Lung (tissue), 12 donors: ENCODE results near the gene STH. TPM values are rescaled to one million over a fixed set of nuclear protein-coding genes. Genes with fewer than 3 reads are reported as not detected.

Source experiments
- ATAC-seq: fragments of 200-7000 bp; cut with Tn5 transposase; one replicate; pipeline ENCODE4 v1.9.1; 2020; ENCODE audit warnings: moderate number of reproducible peaks; ENCODE audit not compliant: insufficient read depth, low FRiP score
- DNase-seq, 3 donors: peaks; one replicate each; pipeline ENCODE4 v3.0.0-alpha.2; 2013 to 2017
- H3K27ac ChIP-seq, 2 donors: one replicate each; pipeline ENCODE4 v1.5.1; 2013; ENCODE audit warnings: mild to moderate bottlenecking in 2 of 2, moderate library complexity in 2 of 2, control low read depth in 1 of 2, inconsistent platforms in 1 of 2, low read depth in 1 of 2, low read length in 1 of 2
- H3K27me3 ChIP-seq, 3 donors: one replicate each; pipeline ENCODE4 v1.5.1; 2013; ENCODE audit warnings: low read length in 2 of 3; ENCODE audit not compliant: control insufficient read depth in 3 of 3, insufficient read depth in 3 of 3
- H3K36me3 ChIP-seq, 4 donors: one replicate each; pipeline ENCODE4 v1.5.1; 2013; ENCODE audit warnings: low read length in 4 of 4, mild to moderate bottlenecking in 1 of 4, moderate library complexity in 1 of 4; ENCODE audit not compliant: control insufficient read depth in 4 of 4, insufficient read depth in 4 of 4
- H3K4me1 ChIP-seq, 5 donors: one replicate each; pipeline ENCODE4 v1.5.1; 2013; ENCODE audit warnings: low read length in 5 of 5, mild to moderate bottlenecking in 2 of 5, moderate library complexity in 1 of 5; ENCODE audit not compliant: control insufficient read depth in 5 of 5, insufficient read depth in 5 of 5
- H3K4me3 ChIP-seq: one replicate; pipeline ENCODE4 v1.5.1; 2013; ENCODE audit warnings: mild to moderate bottlenecking, control low read depth, moderate library complexity
- H3K9ac ChIP-seq, 2 donors: one replicate each; pipeline ENCODE4 v1.5.1; 2013; ENCODE audit warnings: low read length in 2 of 2, control low read depth in 1 of 2; ENCODE audit not compliant: insufficient read depth in 1 of 2
- H3K9me3 ChIP-seq, 4 donors: one replicate each; pipeline ENCODE4 v1.5.1; 2013; ENCODE audit warnings: low read length in 3 of 4, mild to moderate bottlenecking in 1 of 4, moderate library complexity in 1 of 4; ENCODE audit not compliant: control insufficient read depth in 4 of 4, insufficient read depth in 3 of 4
- CTCF ChIP-seq: IDR thresholded peaks from 2 replicates; pipeline ENCODE4 v1.5.1; 2012; ENCODE audit warnings: mild to moderate bottlenecking; ENCODE audit errors: control extremely low read depth, extremely low read depth
- WGBS, 2 donors: extraction: QIAGEN DNeasy Blood & Tissue Kit; methylation state at CpG; one replicate each; pipeline ENCODE4 v1.1.7; 2013; 5-methylcytosine and 5-hydroxymethylcytosine counted together
- polyA plus RNA-seq, 2 donors: library from polyadenylated mRNA; stranded (reverse); fragments of 200-250 nt; gene quantifications; one replicate each; pipeline ENCODE4 v1.2.1, GENCODE V29; 2013
- total RNA-seq, 2 donors: library from RNA; depleted of rRNA in 1 of 2; stranded (reverse); fragments of >200 nt in 1 of 2; gene quantifications; one replicate each; pipeline ENCODE4 v1.2.1, GENCODE V29; 2014 to 2021
- donor health status: control.
- donor health status: control.
- donor health status: Bipolar disorder and iron deficiency.
- donor health status: healthy.
- donor health status: DM: yes; HTN: yes; CAD: no.

STH gene
- total and polyA plus RNA-seq, 4 donors = not detected

GRCh38 chr17:45964634-45965033 lies 34.4 kb upstream of the STH start:
- Histone ChIP-seq H3K27ac (no peak overlapping the region), H3K4me1 (peaks cover 0 to 2% (median 0%) of the 10 kb centered on the region in 5 donors), H3K9me3 (no peaks in the 10 kb centered on the region), H3K4me3 (no peak overlapping the region), H3K36me3 (no peaks in the 10 kb centered on the region), H3K27me3 (peaks cover 0 to 3% (median 0%) of the 10 kb centered on the region in 3 donors), H3K9ac (no peak overlapping the region)
- 90% methylated on average over 4 of the region's 4 CpGs for WGBS, 2 donors
- DNase-seq = no peak
- TF ChIP-seq CTCF = no peak
- no peak for ATAC-seq

- peaks cover 0 to 2% (median 0%) of the 10 kb centered on the region in 5 donors for H3K4me1 ChIP-seq
- H3K9me3 ChIP-seq = no peaks in the 10 kb centered on the region
- no peaks in the 10 kb centered on the region for H3K36me3 ChIP-seq
- H3K27me3 ChIP-seq = peaks cover 0 to 3% (median 0%) of the 10 kb centered on the region in 3 donors
- no peak for TF ChIP-seq CTCF
- 72 to 74% methylated on average over 4 of the region's 4 CpGs for WGBS, 2 donors
- no peak overlapping the region for H3K9ac ChIP-seq
- H3K27ac ChIP-seq = no peak overlapping the region
- no peak for ATAC-seq
- H3K4me3 ChIP-seq = no peak overlapping the region
- no peak for DNase-seq
Measured at GRCh38 chr17:45965812-45966211, 33.2 kb upstream of the STH start.

- Histone ChIP-seq H3K27ac (no peak overlapping the region), H3K4me1 (peaks cover 0 to 2% (median 0%) of the 10 kb centered on the region in 5 donors), H3K4me3 (no peak overlapping the region), H3K36me3 (no peaks in the 10 kb centered on the region), H3K27me3 (peaks cover 0 to 3% (median 0%) of the 10 kb centered on the region in 3 donors), H3K9ac (no peak overlapping the region), H3K9me3 (no peaks in the 10 kb centered on the region)
- WGBS, 2 donors = 40 to 66% methylated on average over 2 of the region's 2 CpGs
- DNase-seq = no peak
- no peak for TF ChIP-seq CTCF
- no peak for ATAC-seq
Measured at GRCh38 chr17:45966606-45967280, 32.3 kb upstream of the STH start.
